HEK293 (cell line): Measurements from ENCODE around the gene JPH3.

Experiments
- CTCF ChIA-PET: fragments of 350-600 bp; formaldehyde crosslinking; extraction: SDS; loops from one replicate; lab custom pipeline; 2021; ENCODE audit warnings: antibody characterized with exemption; lab: Yijun Ruan, JAX
- POLR2A ChIA-PET: fragments of 300-600 bp; formaldehyde crosslinking; extraction: SDS; loops from one replicate; lab custom pipeline; 2020; ENCODE audit warnings: antibody characterized with exemption, inconsistent platforms; lab: Yijun Ruan, JAX
- H3K27ac ChIP-seq: fragments of 200-500 bp; sonication (Bioruptor generic); 2 replicates; pipeline ENCODE4 v1.5.1; 2014; ENCODE audit warnings: low read depth, low read length, control low read depth, inconsistent platforms; ENCODE audit errors: extremely low read depth
- H3K36me3 ChIP-seq, 2 experiments: fragments of 200-500 bp in 1 of 2; sonication (Bioruptor generic) in 1 of 2; 1 replicate in 1 of 2; 2 replicates in 1 of 2; pipeline ENCODE4 v1.5.1; 2014 to 2017; ENCODE audit warnings: inconsistent platforms in 2 of 2, low read length in 2 of 2; ENCODE audit not compliant: control insufficient read depth in 2 of 2, insufficient read depth in 1 of 2
- H3K4me1 ChIP-seq: fragments of 200-500 bp; sonication (Bioruptor generic); 2 replicates; pipeline ENCODE4 v1.5.1; 2014; ENCODE audit warnings: mild to moderate bottlenecking, low read length, inconsistent platforms; ENCODE audit not compliant: control insufficient read depth, insufficient read depth
- H3K4me3 ChIP-seq: 2 replicates; pipeline ENCODE4 v1.5.1; 2011; ENCODE audit warnings: low read depth, mild to moderate bottlenecking, control low read depth, low read length, moderate library complexity
- H3K9me3 ChIP-seq: fragments of 200-500 bp; sonication (Bioruptor generic); 2 replicates; pipeline ENCODE4 v1.5.1; 2014; ENCODE audit warnings: low read depth, low read length, inconsistent platforms; ENCODE audit not compliant: control insufficient read depth, insufficient read depth
- GLIS2 ChIP-seq: fragments of 450-650 bp; formaldehyde crosslinking; IDR thresholded peaks from 2 replicates; pipeline ENCODE4 v1.5.1; 2016; ENCODE audit warnings: missing biosample characterization, missing genetic modification characterization
- ZIC2 ChIP-seq: fragments of 450-650 bp; formaldehyde crosslinking; IDR thresholded peaks from 2 replicates; pipeline ENCODE4 v1.5.1; 2016; ENCODE audit warnings: missing biosample characterization, missing genetic modification characterization
- ZNF140 ChIP-seq: fragments of 450-650 bp; formaldehyde crosslinking; IDR thresholded peaks from 2 replicates; pipeline ENCODE4 v1.5.1; 2016; ENCODE audit warnings: missing biosample characterization, missing genetic modification characterization
- ZNF184 ChIP-seq: fragments of 450-650 bp; IDR thresholded peaks from 2 replicates; pipeline ENCODE4 v1.5.1; 2018; ENCODE audit warnings: missing biosample characterization, mild to moderate bottlenecking, missing genetic modification characterization
- ZNF202 ChIP-seq: fragments of 450-650 bp; formaldehyde crosslinking; IDR thresholded peaks from 2 replicates; pipeline ENCODE4 v1.5.1; 2016; ENCODE audit warnings: missing biosample characterization, missing genetic modification characterization, borderline replicate concordance
- ZNF292 ChIP-seq: fragments of 450-650 bp; formaldehyde crosslinking; IDR thresholded peaks from 2 replicates; pipeline ENCODE4 v1.5.1; 2016; ENCODE audit warnings: low read depth, missing biosample characterization, missing genetic modification characterization, borderline replicate concordance
- ZNF560 ChIP-seq: fragments of 450-650 bp; formaldehyde crosslinking; IDR thresholded peaks from 2 replicates; pipeline ENCODE4 v1.5.1; 2017; ENCODE audit warnings: missing biosample characterization, missing genetic modification characterization, borderline replicate concordance
- ZNF596 ChIP-seq: fragments of 450-650 bp; IDR thresholded peaks from 2 replicates; pipeline ENCODE4 v1.5.0; 2018; ENCODE audit warnings: missing biosample characterization, mild to moderate bottlenecking, missing genetic modification characterization, moderate library complexity
- TF ChIP-seq, protein P1 (sequence below): fragments of 450-650 bp; formaldehyde crosslinking; IDR thresholded peaks from 2 replicates; pipeline ENCODE4 v1.5.0; 2017; ENCODE audit warnings: missing biosample characterization, missing genetic modification characterization, borderline replicate concordance
- TF ChIP-seq, protein P2 (sequence below): fragments of 450-650 bp; formaldehyde crosslinking; IDR thresholded peaks from 2 replicates; pipeline ENCODE4 v1.5.1; 2017; ENCODE audit warnings: missing biosample characterization, missing genetic modification characterization
- TF ChIP-seq, protein P3 (sequence below): fragments of 450-650 bp; formaldehyde crosslinking; conservative IDR thresholded peaks from 2 replicates; pipeline ENCODE4 v1.5.1; 2016; ENCODE audit warnings: low read depth, missing biosample characterization, missing genetic modification characterization
- TF ChIP-seq, protein P4 (sequence below): sonication (generic); formaldehyde crosslinking; IDR thresholded peaks from 2 replicates; pipeline ENCODE4 v1.8.1; 2022; ENCODE audit warnings: mild to moderate bottlenecking, moderate library complexity, missing genetic modification reagents

JPH3 gene

DNA sequence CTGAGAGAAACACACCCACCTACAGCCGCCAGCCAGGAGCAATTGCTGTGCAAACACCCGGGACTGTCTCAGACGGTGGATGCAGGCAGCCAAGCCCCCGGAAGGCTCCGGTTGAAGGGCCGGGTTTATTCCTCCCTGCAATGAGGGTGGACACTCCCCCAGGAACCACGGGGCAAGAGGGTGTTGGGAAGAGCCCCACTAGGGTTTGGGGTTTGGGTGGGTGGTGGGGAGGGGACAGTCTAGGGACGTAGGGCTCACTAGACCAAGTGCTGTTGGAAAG is 19.2 kb downstream of the JPH3 start:
- no peak overlapping the region for H3K4me3 ChIP-seq
- H3K4me1 ChIP-seq, result no peaks in the 10 kb centered on the region
- ChIA-PET CTCF (interaction anchor here (0.6 kb wide), 1 partner anchor 227 kb away, joined by 3 read pairs; no protein-coding TSS in a partner anchor), POLR2A (no interaction called here)
- no peak overlapping the region for H3K27ac ChIP-seq
- H3K36me3 ChIP-seq, result no peaks in the 10 kb centered on the region
- TF ChIP-seq ZNF140 (tag by site-specific recombination), result no peak
- no peak for TF ChIP-seq GLIS2 (tag by site-specific recombination)
- TF ChIP-seq ZNF202 (tag by site-specific recombination), result no peak
- no peak for TF ChIP-seq ZNF184
- no peak for TF ChIP-seq ZNF292 (tag by site-specific recombination)
- TF ChIP-seq, protein P1, sequence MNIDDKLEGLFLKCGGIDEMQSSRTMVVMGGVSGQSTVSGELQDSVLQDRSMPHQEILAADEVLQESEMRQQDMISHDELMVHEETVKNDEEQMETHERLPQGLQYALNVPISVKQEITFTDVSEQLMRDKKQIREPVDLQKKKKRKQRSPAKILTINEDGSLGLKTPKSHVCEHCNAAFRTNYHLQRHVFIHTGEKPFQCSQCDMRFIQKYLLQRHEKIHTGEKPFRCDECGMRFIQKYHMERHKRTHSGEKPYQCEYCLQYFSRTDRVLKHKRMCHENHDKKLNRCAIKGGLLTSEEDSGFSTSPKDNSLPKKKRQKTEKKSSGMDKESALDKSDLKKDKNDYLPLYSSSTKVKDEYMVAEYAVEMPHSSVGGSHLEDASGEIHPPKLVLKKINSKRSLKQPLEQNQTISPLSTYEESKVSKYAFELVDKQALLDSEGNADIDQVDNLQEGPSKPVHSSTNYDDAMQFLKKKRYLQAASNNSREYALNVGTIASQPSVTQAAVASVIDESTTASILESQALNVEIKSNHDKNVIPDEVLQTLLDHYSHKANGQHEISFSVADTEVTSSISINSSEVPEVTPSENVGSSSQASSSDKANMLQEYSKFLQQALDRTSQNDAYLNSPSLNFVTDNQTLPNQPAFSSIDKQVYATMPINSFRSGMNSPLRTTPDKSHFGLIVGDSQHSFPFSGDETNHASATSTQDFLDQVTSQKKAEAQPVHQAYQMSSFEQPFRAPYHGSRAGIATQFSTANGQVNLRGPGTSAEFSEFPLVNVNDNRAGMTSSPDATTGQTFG (tag by site-specific recombination), result no peak
- TF ChIP-seq ZNF596 (tag by site-specific recombination), result no peak
- TF ChIP-seq ZNF560 (tag by site-specific recombination), result no peak
- H3K9me3 ChIP-seq, result no peaks in the 10 kb centered on the region

DNA sequence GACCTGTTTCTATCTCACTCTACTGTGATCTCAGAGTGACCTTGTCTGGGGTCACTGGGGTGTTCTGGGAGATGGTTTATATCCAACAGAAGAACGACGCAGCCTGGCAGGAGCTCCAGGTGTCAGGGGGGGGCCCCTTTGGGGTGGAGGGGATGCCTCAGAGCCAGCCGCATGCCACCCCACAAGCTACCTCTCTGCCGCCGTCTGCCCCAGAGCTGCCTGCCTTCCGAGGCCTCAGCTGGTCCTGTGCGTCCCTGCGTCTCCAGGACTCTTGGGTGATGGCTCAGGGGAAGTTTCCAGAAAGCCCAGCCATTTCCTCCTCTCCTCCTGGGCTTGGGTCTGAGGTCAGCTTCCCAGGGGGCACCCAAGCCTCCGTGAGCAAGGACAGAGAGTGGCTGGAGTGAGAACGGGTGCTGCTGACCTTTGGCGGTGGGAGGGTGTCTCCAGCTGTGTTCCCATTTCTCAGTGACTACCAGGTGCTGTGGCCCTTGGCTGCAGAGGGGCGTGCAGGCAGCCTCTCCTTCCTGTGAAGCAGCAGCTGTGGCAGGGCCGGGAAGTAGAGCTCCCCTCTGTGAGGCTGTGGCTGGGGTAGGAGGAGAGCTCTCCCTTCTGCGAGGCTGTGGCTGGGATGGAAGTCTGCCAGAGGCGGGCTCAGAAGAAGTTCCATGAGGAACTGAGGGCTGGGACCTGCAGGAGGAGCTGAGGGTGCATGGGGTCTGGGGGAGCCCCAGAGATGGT is 19.8 kb downstream of the JPH3 start:
- CTCF ChIA-PET, result interaction anchor here (0.6 kb wide), 1 partner anchor 228 kb away, joined by 3 read pairs; no protein-coding TSS in a partner anchor
- POLR2A ChIA-PET, result no interaction called here
- H3K4me1 ChIP-seq, result no peaks in the 10 kb centered on the region
- H3K4me3 ChIP-seq, result no peak overlapping the region
- no peaks in the 10 kb centered on the region for H3K9me3 ChIP-seq
- H3K36me3 ChIP-seq, result no peaks in the 10 kb centered on the region
- H3K27ac ChIP-seq, result no peak overlapping the region
- TF ChIP-seq ZIC2, result peak; percentile 41
- TF ChIP-seq, protein P2, sequence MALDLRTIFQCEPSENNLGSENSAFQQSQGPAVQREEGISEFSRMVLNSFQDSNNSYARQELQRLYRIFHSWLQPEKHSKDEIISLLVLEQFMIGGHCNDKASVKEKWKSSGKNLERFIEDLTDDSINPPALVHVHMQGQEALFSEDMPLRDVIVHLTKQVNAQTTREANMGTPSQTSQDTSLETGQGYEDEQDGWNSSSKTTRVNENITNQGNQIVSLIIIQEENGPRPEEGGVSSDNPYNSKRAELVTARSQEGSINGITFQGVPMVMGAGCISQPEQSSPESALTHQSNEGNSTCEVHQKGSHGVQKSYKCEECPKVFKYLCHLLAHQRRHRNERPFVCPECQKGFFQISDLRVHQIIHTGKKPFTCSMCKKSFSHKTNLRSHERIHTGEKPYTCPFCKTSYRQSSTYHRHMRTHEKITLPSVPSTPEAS, result no peak
- TF ChIP-seq, protein P3, sequence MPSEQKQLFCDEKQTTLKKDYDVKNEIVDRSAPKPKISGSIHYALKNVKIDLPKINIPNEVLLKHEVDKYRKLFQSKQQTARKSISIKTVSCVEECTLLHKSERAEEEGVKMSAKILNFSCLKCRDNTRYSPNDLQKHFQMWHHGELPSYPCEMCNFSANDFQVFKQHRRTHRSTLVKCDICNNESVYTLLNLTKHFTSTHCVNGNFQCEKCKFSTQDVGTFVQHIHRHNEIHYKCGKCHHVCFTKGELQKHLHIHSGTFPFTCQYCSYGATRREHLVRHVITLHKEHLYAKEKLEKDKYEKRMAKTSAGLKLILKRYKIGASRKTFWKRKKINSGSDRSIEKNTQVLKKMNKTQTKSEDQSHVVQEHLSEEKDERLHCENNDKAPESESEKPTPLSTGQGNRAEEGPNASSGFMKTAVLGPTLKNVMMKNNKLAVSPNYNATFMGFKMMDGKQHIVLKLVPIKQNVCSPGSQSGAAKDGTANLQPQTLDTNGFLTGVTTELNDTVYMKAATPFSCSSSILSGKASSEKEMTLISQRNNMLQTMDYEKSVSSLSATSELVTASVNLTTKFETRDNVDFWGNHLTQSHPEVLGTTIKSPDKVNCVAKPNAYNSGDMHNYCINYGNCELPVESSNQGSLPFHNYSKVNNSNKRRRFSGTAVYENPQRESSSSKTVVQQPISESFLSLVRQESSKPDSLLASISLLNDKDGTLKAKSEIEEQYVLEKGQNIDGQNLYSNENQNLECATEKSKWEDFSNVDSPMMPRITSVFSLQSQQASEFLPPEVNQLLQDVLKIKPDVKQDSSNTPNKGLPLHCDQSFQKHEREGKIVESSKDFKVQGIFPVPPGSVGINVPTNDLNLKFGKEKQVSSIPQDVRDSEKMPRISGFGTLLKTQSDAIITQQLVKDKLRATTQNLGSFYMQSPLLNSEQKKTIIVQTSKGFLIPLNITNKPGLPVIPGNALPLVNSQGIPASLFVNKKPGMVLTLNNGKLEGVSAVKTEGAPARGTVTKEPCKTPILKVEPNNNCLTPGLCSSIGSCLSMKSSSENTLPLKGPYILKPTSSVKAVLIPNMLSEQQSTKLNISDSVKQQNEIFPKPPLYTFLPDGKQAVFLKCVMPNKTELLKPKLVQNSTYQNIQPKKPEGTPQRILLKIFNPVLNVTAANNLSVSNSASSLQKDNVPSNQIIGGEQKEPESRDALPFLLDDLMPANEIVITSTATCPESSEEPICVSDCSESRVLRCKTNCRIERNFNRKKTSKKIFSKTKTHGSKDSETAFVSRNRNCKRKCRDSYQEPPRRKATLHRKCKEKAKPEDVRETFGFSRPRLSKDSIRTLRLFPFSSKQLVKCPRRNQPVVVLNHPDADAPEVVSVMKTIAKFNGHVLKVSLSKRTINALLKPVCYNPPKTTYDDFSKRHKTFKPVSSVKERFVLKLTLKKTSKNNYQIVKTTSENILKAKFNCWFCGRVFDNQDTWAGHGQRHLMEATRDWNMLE (tag by site-specific recombination), result no peak
- TF ChIP-seq, protein P1 (tag by site-specific recombination), result no peak
- TF ChIP-seq, protein P4, sequence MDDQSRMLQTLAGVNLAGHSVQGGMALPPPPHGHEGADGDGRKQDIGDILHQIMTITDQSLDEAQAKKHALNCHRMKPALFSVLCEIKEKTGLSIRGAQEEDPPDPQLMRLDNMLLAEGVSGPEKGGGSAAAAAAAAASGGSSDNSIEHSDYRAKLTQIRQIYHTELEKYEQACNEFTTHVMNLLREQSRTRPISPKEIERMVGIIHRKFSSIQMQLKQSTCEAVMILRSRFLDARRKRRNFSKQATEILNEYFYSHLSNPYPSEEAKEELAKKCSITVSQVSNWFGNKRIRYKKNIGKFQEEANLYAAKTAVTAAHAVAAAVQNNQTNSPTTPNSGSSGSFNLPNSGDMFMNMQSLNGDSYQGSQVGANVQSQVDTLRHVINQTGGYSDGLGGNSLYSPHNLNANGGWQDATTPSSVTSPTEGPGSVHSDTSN (CRISPR knock-in tag), result no peak
- TF ChIP-seq, all 188 proteins: peak for 1
